Measurements from ENCODE around the gene KIRREL3. TPM values are rescaled to one million over a fixed set of nuclear protein-coding genes. Genes with fewer than 3 reads are reported as not detected.

Gene KIRREL3
- polyA plus RNA-seq, 1 donor (not counting 4 experiments of a cell fraction or from before 2014, with no cell fraction given) = 0.04 TPM

DNA sequence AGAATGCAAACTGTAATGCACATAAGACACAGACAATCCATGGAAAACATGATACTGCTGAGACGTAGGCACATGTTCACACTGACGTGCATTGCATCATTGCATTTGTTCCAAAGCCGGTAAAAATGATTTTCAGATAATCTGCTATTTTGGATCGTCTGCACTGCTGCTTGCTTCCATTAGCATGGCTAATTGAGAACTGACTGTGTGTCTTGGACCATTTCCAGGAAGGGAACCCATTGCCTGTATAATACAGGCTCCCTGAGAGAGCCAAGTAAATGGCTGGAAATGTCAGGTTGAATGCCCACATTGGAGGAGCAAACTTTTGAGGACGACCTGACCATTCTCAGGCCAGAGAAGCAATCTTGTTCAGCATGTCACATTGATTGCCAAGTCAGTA is 340.2 kb downstream of the KIRREL3 start:
- Histone ChIP-seq H2AFZ (ENCODE audit: control insufficient read depth, low read length) (no peak overlapping the region), H3K4me3 (ENCODE audit: control insufficient read depth in 2 of 3, extremely low read depth in 1 of 3, insufficient read depth in 2 of 3, low read depth in 1 of 3, low read length in 3 of 3) (no peak overlapping the region), H3K27me3 (ENCODE audit: control insufficient read depth, extremely low read depth, insufficient read depth, low read length) (no peaks in the 10 kb centered on the region), H3K27ac (ENCODE audit: control insufficient read depth, insufficient read depth, low read length) (no peak overlapping the region), H3K9me1 (ENCODE audit: control insufficient read depth, extremely low read depth, insufficient read depth, low read length) (no peaks in the 10 kb centered on the region), H3K4me1 (ENCODE audit: control insufficient read depth, extremely low read depth, insufficient read depth, low read length) (peaks cover 4% of the 10 kb centered on the region), H4K20me1 (ENCODE audit: control insufficient read depth, extremely low read depth, insufficient read depth, low read length) (no peaks in the 10 kb centered on the region), H3K36me3 (ENCODE audit: control insufficient read depth in 2 of 2, extremely low read depth in 1 of 2, insufficient read depth in 2 of 2, low read length in 2 of 2) (no peaks in the 10 kb centered on the region), H3K9ac (ENCODE audit: control insufficient read depth, extremely low read depth, insufficient read depth, low read length) (no peak overlapping the region), H3K79me2 (ENCODE audit: control insufficient read depth, insufficient read depth, low read length) (no peaks in the 10 kb centered on the region), H3K4me2 (ENCODE audit: control insufficient read depth, extremely low read depth, insufficient read depth, low read depth, low read length) (no peak overlapping the region), H3K9me3 (ENCODE audit: control insufficient read depth, low read depth, low read length) (no peaks in the 10 kb centered on the region)
- TF ChIP-seq, protein P1, sequence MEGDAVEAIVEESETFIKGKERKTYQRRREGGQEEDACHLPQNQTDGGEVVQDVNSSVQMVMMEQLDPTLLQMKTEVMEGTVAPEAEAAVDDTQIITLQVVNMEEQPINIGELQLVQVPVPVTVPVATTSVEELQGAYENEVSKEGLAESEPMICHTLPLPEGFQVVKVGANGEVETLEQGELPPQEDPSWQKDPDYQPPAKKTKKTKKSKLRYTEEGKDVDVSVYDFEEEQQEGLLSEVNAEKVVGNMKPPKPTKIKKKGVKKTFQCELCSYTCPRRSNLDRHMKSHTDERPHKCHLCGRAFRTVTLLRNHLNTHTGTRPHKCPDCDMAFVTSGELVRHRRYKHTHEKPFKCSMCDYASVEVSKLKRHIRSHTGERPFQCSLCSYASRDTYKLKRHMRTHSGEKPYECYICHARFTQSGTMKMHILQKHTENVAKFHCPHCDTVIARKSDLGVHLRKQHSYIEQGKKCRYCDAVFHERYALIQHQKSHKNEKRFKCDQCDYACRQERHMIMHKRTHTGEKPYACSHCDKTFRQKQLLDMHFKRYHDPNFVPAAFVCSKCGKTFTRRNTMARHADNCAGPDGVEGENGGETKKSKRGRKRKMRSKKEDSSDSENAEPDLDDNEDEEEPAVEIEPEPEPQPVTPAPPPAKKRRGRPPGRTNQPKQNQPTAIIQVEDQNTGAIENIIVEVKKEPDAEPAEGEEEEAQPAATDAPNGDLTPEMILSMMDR (optimal IDR thresholded peaks at IDR 0.05 in 1 of 3, IDR thresholded peaks at IDR 0.05 in 1 of 3, conservative IDR thresholded peaks at IDR 0.05 in 1 of 3; ENCODE audit: extremely low read depth in 1 of 3, insufficient read depth in 2 of 3, low read length in 3 of 3) = no peak
- TF ChIP-seq EZH2 (IDR thresholded peaks at IDR 0.05; ENCODE audit: low read length) = no peak
- DNase-seq (ENCODE audit: low read depth, low spot score) = no peak
- no peak for FAIRE-seq
- dilution Hi-C loops (cut with MboI; ENCODE audit: extremely low pct_ligation_motif_present, low sequenced_read_pairs) = no loop called here

DNA sequence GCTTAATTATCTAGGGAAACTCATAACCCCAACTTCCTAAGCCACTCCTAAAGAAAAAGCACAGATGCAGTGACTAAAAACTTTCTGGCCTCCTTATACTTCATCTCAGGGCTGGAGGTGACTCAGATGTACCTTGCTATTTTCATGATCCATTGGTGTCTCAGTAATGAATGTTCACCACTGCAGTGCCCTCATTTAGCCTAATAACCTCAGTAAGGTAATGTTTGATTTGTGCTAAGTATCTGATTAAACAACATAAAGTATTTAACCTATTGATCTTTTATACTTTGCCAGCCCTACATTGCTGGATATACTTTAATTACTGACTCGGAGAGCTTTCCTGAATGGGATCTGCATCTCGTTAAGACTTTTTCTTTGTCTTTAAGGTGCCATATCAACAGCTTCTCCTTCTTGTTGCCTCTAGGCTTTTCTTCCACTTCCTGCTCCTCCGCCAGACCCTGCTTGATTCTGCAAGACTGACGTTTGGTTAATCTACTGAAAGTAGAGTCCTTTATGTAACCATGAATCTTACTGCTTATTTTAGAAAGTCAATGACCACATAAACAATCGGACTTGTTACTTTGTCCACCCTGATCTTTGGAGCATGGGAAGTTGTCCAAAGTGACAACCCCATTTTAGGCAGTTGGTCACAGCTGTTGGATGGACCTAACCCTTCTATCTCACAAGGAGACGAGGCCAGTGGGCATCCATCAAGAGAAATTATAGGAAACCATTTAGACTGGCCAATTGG is 342.1 kb downstream of the KIRREL3 start:
- Histone ChIP-seq H3K4me3 (ENCODE audit: control insufficient read depth in 2 of 3, extremely low read depth in 1 of 3, insufficient read depth in 2 of 3, low read depth in 1 of 3, low read length in 3 of 3) (no peak overlapping the region), H3K9me3 (ENCODE audit: control insufficient read depth, low read depth, low read length) (no peaks in the 10 kb centered on the region), H3K9ac (ENCODE audit: control insufficient read depth, extremely low read depth, insufficient read depth, low read length) (no peak overlapping the region), H3K27me3 (ENCODE audit: control insufficient read depth, extremely low read depth, insufficient read depth, low read length) (no peaks in the 10 kb centered on the region), H3K79me2 (ENCODE audit: control insufficient read depth, insufficient read depth, low read length) (no peaks in the 10 kb centered on the region), H3K4me1 (ENCODE audit: control insufficient read depth, extremely low read depth, insufficient read depth, low read length) (peaks cover 11% of the 10 kb centered on the region), H3K36me3 (ENCODE audit: control insufficient read depth in 2 of 2, extremely low read depth in 1 of 2, insufficient read depth in 2 of 2, low read length in 2 of 2) (no peaks in the 10 kb centered on the region), H4K20me1 (ENCODE audit: control insufficient read depth, extremely low read depth, insufficient read depth, low read length) (no peaks in the 10 kb centered on the region), H3K27ac (ENCODE audit: control insufficient read depth, insufficient read depth, low read length) (no peak overlapping the region), H2AFZ (ENCODE audit: control insufficient read depth, low read length) (no peak overlapping the region), H3K9me1 (ENCODE audit: control insufficient read depth, extremely low read depth, insufficient read depth, low read length) (no peaks in the 10 kb centered on the region), H3K4me2 (ENCODE audit: control insufficient read depth, extremely low read depth, insufficient read depth, low read depth, low read length) (no peak overlapping the region)
- FAIRE-seq (no peak), DNase-seq (ENCODE audit: low read depth, low spot score) (no peak)
- dilution Hi-C loops (cut with MboI; ENCODE audit: extremely low pct_ligation_motif_present, low sequenced_read_pairs) = no loop called here
- TF ChIP-seq, protein P1 (optimal IDR thresholded peaks at IDR 0.05 in 1 of 3, IDR thresholded peaks at IDR 0.05 in 1 of 3, conservative IDR thresholded peaks at IDR 0.05 in 1 of 3; ENCODE audit: extremely low read depth in 1 of 3, insufficient read depth in 2 of 3, low read length in 3 of 3) = no peak
- no peak for TF ChIP-seq EZH2 (IDR thresholded peaks at IDR 0.05; ENCODE audit: low read length)
